ENCODE results near the gene CT45A3.
A peak's percentile ranks its signal among the peaks of the same experiment; 100 is the strongest.
"Not testable (repeated sequence)": the region's sequence is repeated elsewhere in the genome, so short reads cannot be mapped to it uniquely, and the experiment has no call there.

CT45A3 gene

GRCh38 chrX:135768091-135768490 is at the start of gene CT45A3:
Gene CT45A3 (minus strand): TSS chrX:135768191. CDS start chrX:135764444, 3,747 bp downstream.
- in situ Hi-C loops (cut with HindIII; ENCODE audit: low pct_ligation_motif_present, low pct_unique_long_range_greater_than_20kb, low sequenced_read_pairs); DNase-seq: not testable (repeated sequence)

- DNase-seq; in situ Hi-C loops (cut with HindIII; ENCODE audit: low pct_ligation_motif_present, low pct_unique_long_range_greater_than_20kb, low sequenced_read_pairs): not testable (repeated sequence)
These were observed 34.7 kb upstream of the CT45A3 start, which contains the start of gene CT45A6 for GRCh38 chrX:135802687-135803086. Gene CT45A6 (minus strand): TSS chrX:135802787. CDS start chrX:135798993, 3,794 bp downstream.

GRCh38 chrX:135785403-135785802 is 17.4 kb upstream of the CT45A3 start, which contains the start of gene CT45A5:
Gene CT45A5 (minus strand): TSS chrX:135785503. CDS start chrX:135781729, 3,774 bp downstream.
- DNase-seq; in situ Hi-C loops (cut with HindIII; ENCODE audit: low pct_ligation_motif_present, low pct_unique_long_range_greater_than_20kb, low sequenced_read_pairs): not testable (repeated sequence)

- in situ Hi-C loops (cut with HindIII; ENCODE audit: low pct_ligation_motif_present, low pct_unique_long_range_greater_than_20kb, low sequenced_read_pairs); DNase-seq: not testable (repeated sequence)
These were observed 23.3 kb downstream of the CT45A3 start for GRCh38 chrX:135744739-135745138.

- DNase-seq = no peak
- in situ Hi-C loops (cut with HindIII; ENCODE audit: low pct_ligation_motif_present, low pct_unique_long_range_greater_than_20kb, low sequenced_read_pairs) = no loop called here
These were observed 26.7 kb downstream of the CT45A3 start for GRCh38 chrX:135741192-135741715.

GRCh38 chrX:135740681-135741149 is 27.3 kb downstream of the CT45A3 start:
- DNase-seq = peak; percentile 25
- in situ Hi-C loops (cut with HindIII; ENCODE audit: low pct_ligation_motif_present, low pct_unique_long_range_greater_than_20kb, low sequenced_read_pairs) = no loop called here

GRCh38 chrX:135737366-135738071 is 30.5 kb downstream of the CT45A3 start:
- DNase-seq = peak; percentile 2
- in situ Hi-C loops (cut with HindIII; ENCODE audit: low pct_ligation_motif_present, low pct_unique_long_range_greater_than_20kb, low sequenced_read_pairs) = no loop called here

GRCh38 chrX:135734666-135735065 is 33.3 kb downstream of the CT45A3 start:
- DNase-seq; in situ Hi-C loops (cut with HindIII; ENCODE audit: low pct_ligation_motif_present, low pct_unique_long_range_greater_than_20kb, low sequenced_read_pairs): not testable (repeated sequence)

- no peak for DNase-seq
- in situ Hi-C loops (cut with HindIII; ENCODE audit: low pct_ligation_motif_present, low pct_unique_long_range_greater_than_20kb, low sequenced_read_pairs) = no loop called here
These were observed 54.2 kb downstream of the CT45A3 start for GRCh38 chrX:135713795-135714194.

GRCh38 chrX:135713183-135713689 is 54.8 kb downstream of the CT45A3 start, which contains the start of gene CT45A1:
Gene CT45A1 (plus strand): TSS chrX:135713639. CDS start chrX:135718941, 5,302 bp downstream.
- DNase-seq; in situ Hi-C loops (cut with HindIII; ENCODE audit: low pct_ligation_motif_present, low pct_unique_long_range_greater_than_20kb, low sequenced_read_pairs): not testable (repeated sequence)
